Right lobe of liver (tissue), 4 donors: ENCODE data around the gene CLINT1.

Experiments
- CTCF ChIP-seq, 4 donors: fragments of 200-600 bp in 3 of 4; fragments of 450-650 bp in 1 of 4; IDR thresholded peaks; one replicate each; pipeline versions ENCODE4 v1.5.1 to v1.8.0; 2016 to 2022; ENCODE audit warnings: antibody characterized with exemption in 4 of 4, mild to moderate bottlenecking in 2 of 4
- POLR2A ChIP-seq: fragments of 450-650 bp; IDR thresholded peaks from one replicate; pipeline ENCODE4 v1.6.1; 2017; ENCODE audit warnings: antibody characterized with exemption, mild to moderate bottlenecking
- donor health status: DM: no; HTN: no; CAD: no.
- donor health status: DM: no; HTN: no; CAD: no.
- donor health status: DM: no; HTN: yes; CAD: no.

- no peak for TF ChIP-seq CTCF (IDR thresholded peaks at IDR 0.05)
- TF ChIP-seq POLR2A = no peak
Observed at GRCh38 chr5:157812086-157812485, 46.9 kb downstream of the CLINT1 start.
